HUES6 (cell line): ENCODE results near the gene ELMO3.

Experiments
- H3K27ac ChIP-seq: 2 replicates; pipeline ENCODE4 v1.7.0; 2013; ENCODE audit warnings: low read depth, mild to moderate bottlenecking, low read length, inconsistent platforms
- H3K27me3 ChIP-seq: 2 replicates; pipeline ENCODE4 v1.6.1; 2013; ENCODE audit warnings: low read length; ENCODE audit not compliant: control insufficient read depth, insufficient read depth
- H3K36me3 ChIP-seq: 2 replicates; pipeline ENCODE4 v1.6.1; 2013; ENCODE audit warnings: low read length; ENCODE audit not compliant: control insufficient read depth, insufficient read depth
- H3K4me1 ChIP-seq: 2 replicates; pipeline ENCODE4 v1.6.1; 2013; ENCODE audit warnings: low read length; ENCODE audit not compliant: control insufficient read depth, insufficient read depth
- H3K4me3 ChIP-seq: 2 replicates; pipeline ENCODE4 v1.5.1; 2013; ENCODE audit warnings: low read depth, low read length
- H3K9ac ChIP-seq: one replicate; pipeline ENCODE4 v1.6.1; 2013; ENCODE audit warnings: mild to moderate bottlenecking, low read length
- H3K9me3 ChIP-seq: 2 replicates; pipeline ENCODE4 v1.6.1; 2013; ENCODE audit warnings: low read depth, low read length; ENCODE audit not compliant: control insufficient read depth, insufficient read depth

ELMO3 gene

DNA sequence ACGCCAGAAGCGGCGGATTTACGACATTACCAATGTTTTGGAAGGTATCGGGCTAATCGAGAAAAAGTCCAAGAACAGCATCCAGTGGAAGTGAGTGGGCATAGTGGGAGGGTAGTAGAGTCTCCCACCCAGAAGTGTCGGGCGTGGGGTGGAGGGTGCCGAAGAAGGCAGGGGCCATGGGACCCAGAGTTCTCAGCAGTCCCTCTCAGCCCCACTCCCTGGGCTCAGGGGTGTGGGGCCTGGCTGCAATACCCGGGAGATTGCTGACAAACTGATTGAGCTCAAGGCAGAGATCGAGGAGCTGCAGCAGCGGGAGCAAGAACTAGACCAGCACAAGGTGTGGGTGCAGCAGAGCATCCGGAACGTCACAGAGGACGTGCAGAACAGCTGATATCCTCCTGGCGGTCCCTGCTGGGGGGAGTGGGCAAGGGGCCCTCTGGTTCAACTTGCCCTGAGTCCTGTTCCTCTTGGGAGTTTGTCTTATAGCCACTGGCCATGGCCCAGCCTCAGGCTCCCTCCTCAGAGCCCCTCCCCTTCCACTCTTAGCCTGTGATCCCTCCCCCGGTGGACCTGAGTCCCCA, 6.1 kb upstream of the ELMO3 start:
- Histone ChIP-seq H3K27me3 (no peaks in the 10 kb centered on the region), H3K36me3 (peaks cover 46% of the 10 kb centered on the region), H3K9ac (peak overlapping the region; percentile 90), H3K27ac (peak overlapping the region; percentile 82; the same call in 1 of the 2 replicates), H3K9me3 (no peaks in the 10 kb centered on the region), H3K4me3 (peak overlapping the region; percentile 100), H3K4me1 (peaks cover 7% of the 10 kb centered on the region; the same call in 1 of the 2 replicates)

DNA sequence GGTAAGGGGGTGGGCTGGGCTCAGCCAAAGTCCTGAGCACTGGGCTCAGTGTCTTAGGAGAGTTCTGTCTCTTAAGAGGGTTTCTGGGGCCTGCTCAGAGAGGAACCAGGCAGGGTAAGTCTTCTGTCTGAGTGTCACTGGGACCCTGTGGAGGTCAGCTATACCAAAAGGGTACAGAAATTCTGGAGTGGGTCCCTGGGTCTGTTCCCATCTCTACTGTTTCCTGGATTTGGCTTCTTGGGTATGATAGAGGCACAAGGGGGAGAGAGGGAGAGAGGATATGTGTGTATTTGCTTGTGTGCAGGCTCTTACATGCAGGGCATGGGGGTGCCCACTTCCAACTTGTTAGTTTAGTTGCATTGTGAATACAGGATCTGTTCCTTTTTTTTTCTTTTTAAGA, 5.4 kb upstream of the ELMO3 start:
- no peaks in the 10 kb centered on the region for H3K9me3 ChIP-seq
- no peaks in the 10 kb centered on the region for H3K27me3 ChIP-seq
- H3K9ac ChIP-seq = no peak overlapping the region
- peak overlapping the region; percentile 100; the same call in 1 of the 2 replicates for H3K4me3 ChIP-seq
- H3K36me3 ChIP-seq = peaks cover 50% of the 10 kb centered on the region
- H3K27ac ChIP-seq = no peak overlapping the region
- H3K4me1 ChIP-seq = peaks cover 9% of the 10 kb centered on the region; the same call in 1 of the 2 replicates

DNA sequence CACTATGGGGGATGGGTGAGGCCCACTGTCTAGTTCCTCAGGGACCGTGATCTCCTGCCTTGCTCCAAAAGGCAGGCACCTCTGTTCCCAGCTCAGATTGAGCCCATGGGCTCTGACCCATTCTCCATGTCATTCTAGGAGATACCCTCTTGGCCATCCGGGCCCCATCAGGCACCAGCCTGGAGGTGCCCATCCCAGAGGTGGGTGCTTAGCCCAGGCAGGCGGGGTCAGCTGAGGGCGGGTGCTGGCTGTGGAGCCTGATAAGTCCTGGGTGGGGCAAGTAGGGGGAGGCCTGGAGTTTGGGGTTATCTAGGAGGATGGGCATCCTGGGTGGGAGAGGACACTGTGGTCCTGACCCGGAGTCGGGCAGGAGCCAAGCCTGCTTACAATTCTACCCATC, 4.7 kb upstream of the ELMO3 start:
- Histone ChIP-seq H3K36me3 (peaks cover 50% of the 10 kb centered on the region), H3K9me3 (no peaks in the 10 kb centered on the region), H3K9ac (no peak overlapping the region), H3K27me3 (no peaks in the 10 kb centered on the region), H3K4me1 (peaks cover 11% of the 10 kb centered on the region; the same call in 1 of the 2 replicates), H3K4me3 (no peak overlapping the region), H3K27ac (no peak overlapping the region)

DNA sequence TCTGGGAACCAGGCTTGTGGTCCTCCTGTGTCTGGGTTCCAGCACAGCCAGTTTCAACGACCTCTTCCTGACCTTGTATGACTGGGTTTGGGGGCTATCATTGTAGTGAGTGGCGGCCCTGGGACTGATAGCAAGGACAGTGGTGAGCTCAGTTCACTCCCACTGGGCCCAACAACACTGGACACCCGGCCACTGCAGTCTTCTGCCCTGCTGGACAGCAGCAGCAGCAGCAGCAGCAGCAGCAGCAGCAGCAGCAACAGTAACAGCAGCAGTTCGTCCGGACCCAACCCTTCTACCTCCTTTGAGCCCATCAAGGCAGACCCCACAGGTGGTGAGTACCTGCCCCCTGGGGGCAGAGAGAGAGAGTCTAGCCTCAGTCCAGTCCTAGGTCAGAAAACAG, 3.3 kb upstream of the ELMO3 start:
- no peak overlapping the region for H3K27ac ChIP-seq
- H3K4me1 ChIP-seq = peaks cover 11% of the 10 kb centered on the region; the same call in 1 of the 2 replicates
- no peak overlapping the region for H3K9ac ChIP-seq
- no peaks in the 10 kb centered on the region for H3K27me3 ChIP-seq
- no peaks in the 10 kb centered on the region for H3K9me3 ChIP-seq
- peaks cover 50% of the 10 kb centered on the region for H3K36me3 ChIP-seq
- H3K4me3 ChIP-seq = no peak overlapping the region

DNA sequence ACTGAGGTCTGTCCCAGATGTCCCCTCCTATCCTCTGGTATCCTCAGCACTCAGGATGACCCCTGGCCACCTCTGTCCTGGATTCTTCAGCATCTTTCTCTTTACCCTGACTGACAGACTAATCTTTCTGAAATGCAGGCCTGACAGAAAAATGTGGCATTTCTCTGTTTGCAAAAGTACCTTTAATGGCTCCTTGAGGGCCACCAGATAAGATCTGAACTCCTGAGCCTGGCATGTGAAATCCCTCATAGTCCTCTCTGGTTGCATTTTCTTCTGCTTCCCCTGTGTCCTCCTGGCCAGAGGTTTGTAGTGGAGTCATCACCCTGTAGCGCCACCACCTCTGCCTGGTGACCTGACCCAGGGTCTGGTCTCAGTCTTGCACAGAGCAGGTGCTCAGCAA, 2.0 kb upstream of the ELMO3 start:
- Histone ChIP-seq H3K4me3 (no peak overlapping the region), H3K27ac (no peak overlapping the region)

DNA sequence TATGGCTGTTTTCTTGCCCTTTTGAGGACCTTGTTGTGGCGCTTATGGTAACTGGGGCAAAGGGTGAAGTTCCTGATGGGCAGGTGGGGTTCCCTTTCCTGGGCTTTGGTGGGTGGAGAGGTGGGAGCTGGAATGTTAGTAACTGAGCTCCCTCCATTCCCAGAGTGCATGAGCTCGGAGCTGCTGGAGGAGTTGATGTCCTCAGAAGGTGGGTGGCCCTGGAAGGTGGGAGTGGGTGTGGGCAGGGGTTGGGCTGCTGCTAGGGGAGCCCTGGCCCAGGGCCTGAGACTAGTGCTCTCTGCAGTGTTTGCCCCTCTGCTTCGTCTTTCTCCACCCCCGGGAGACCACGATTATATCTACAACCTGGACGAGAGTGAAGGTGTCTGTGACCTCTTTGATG, 1.2 kb upstream of the ELMO3 start:
- H3K9ac ChIP-seq = no peak overlapping the region
- H3K27ac ChIP-seq = no peak overlapping the region
- no peaks in the 10 kb centered on the region for H3K9me3 ChIP-seq
- H3K36me3 ChIP-seq = peaks cover 66% of the 10 kb centered on the region
- peaks cover 10% of the 10 kb centered on the region; the same call in 1 of the 2 replicates for H3K4me1 ChIP-seq
- no peak overlapping the region for H3K4me3 ChIP-seq
- no peaks in the 10 kb centered on the region for H3K27me3 ChIP-seq

More for the DNA sequence above, 2.0 kb upstream of the ELMO3 start:
- no peaks in the 10 kb centered on the region for H3K27me3 ChIP-seq
- peaks cover 58% of the 10 kb centered on the region for H3K36me3 ChIP-seq
- no peak overlapping the region for H3K9ac ChIP-seq
- H3K9me3 ChIP-seq = no peaks in the 10 kb centered on the region
- H3K4me1 ChIP-seq = peaks cover 11% of the 10 kb centered on the region; the same call in 1 of the 2 replicates

DNA sequence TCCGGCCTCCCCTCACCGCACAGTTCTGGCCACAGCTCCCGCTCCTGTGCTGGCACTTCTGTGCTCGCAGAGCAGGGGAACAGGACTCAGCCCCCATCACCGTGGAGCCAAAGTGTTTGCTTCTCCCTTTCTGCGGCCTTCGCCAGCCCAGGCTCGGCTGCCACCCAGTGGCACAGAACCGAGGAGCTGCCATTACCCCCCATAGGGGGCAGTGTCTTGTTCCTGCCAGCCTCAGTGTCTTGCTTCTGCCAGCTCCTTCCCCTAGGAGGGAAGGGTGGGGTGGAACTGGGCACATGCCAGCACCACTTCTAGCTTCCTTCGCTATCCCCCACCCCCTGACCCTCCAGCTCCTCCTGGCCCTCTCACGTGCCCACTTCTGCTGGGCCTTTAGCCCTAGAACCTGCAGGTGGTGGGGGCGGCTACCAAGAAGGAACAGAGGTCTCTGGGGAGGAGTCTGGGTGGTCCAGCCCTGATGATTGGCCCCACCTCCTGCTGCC, 645 bp upstream of the ELMO3 start:
- Histone ChIP-seq H3K4me1 (peaks cover 5% of the 10 kb centered on the region; the same call in 1 of the 2 replicates), H3K36me3 (peaks cover 70% of the 10 kb centered on the region), H3K9ac (no peak overlapping the region), H3K9me3 (no peaks in the 10 kb centered on the region), H3K27ac (no peak overlapping the region), H3K27me3 (no peaks in the 10 kb centered on the region), H3K4me3 (peak overlapping the region; percentile 92; the same call in 1 of the 2 replicates)

DNA sequence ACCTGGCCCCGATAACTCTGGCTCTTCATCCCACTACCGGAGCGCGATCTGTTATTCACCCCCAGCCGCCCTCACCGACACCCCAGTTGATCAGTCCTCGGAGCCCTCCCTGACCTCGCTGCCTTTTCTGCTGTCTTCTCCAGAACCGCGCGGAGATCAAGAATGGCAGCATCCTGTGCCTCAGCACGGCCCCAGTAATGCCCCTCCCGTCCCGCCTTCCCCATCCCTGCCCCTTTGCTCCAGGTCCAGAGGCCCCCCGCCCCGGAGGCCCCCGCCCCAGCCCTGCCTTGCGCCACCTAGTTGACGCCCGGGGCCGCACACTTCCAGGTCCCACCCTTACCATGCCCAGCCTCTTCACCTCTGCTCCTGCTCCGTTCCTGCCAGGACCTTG, 872 bp downstream of the ELMO3 start:
- Histone ChIP-seq H3K9ac (no peak overlapping the region), H3K27ac (no peak overlapping the region), H3K4me3 (peak overlapping the region; percentile 92), H3K36me3 (peaks cover 64% of the 10 kb centered on the region), H3K4me1 (peaks cover 4% of the 10 kb centered on the region; the same call in 1 of the 2 replicates), H3K27me3 (no peaks in the 10 kb centered on the region), H3K9me3 (no peaks in the 10 kb centered on the region)

DNA sequence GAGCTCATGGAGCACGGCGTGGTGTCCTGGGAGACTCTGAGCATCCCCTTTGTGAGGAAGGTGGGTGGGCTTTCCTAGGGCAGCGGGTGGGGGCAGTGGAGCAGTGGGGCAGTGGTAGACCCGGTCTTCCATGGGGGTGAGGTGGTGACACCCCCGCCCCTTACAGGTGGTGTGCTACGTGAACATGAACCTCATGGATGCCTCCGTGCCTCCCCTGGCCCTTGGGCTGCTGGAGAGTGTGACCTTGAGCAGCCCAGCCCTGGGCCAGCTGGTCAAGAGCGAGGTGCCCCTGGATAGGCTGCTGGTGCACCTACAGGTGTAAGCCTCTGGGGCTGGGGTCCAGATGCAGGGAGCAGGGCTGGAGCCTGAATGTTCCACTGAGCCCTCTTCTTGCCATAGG, 1.6 kb downstream of the ELMO3 start:
- no peak overlapping the region for H3K4me3 ChIP-seq
- no peak overlapping the region for H3K9ac ChIP-seq
- H3K36me3 ChIP-seq = peaks cover 57% of the 10 kb centered on the region
- peaks cover 4% of the 10 kb centered on the region; the same call in 1 of the 2 replicates for H3K4me1 ChIP-seq
- H3K9me3 ChIP-seq = no peaks in the 10 kb centered on the region
- H3K27me3 ChIP-seq = no peaks in the 10 kb centered on the region
- H3K27ac ChIP-seq = no peak overlapping the region

DNA sequence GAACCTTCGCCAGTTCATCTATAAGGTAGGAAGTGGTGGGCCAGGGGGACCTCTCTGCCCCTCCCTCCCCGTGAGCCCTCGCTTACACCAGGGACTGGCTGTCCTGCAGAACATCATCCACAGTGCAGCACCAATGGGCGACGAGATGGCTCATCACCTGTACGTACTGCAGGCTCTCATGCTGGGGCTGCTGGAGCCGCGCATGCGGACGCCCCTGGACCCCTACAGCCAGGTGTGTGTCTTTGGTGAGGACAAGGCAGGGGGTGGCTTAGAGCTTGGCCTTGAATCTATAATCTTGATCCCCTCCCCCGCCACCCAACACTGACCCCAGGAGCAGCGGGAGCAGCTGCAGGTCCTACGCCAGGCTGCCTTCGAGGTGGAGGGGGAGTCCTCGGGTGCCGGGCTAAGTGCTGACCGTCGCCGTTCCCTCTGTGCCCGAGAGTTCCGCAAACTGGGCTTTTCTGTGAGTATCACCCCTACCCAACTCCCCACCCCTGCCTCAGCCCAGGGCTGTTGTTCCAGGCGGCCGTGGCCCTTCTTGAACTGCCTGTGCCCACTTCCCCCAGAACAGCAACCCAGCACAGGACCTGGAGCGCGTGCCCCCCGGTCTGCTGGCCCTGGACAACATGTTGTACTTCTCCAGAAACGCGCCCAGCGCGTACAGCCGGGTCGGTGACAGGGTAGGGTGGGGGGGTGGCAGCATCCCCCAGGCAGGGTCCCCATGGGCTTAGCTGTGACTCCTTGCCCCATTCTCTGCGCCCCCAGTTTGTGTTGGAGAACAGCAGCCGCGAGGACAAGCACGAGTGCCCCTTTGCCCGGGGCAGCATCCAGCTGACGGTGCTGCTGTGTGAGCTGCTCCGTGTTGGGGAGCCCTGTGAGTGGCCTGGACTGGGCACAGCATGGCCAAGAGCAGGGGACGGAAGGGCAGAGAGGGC, 2.7 kb downstream of the ELMO3 start:
- Histone ChIP-seq H3K9me3 (no peaks in the 10 kb centered on the region), H3K9ac (no peak overlapping the region), H3K36me3 (peaks cover 45% of the 10 kb centered on the region), H3K4me3 (no peak overlapping the region), H3K27me3 (no peaks in the 10 kb centered on the region), H3K27ac (no peak overlapping the region), H3K4me1 (peaks cover 8% of the 10 kb centered on the region; the same call in 1 of the 2 replicates)

DNA sequence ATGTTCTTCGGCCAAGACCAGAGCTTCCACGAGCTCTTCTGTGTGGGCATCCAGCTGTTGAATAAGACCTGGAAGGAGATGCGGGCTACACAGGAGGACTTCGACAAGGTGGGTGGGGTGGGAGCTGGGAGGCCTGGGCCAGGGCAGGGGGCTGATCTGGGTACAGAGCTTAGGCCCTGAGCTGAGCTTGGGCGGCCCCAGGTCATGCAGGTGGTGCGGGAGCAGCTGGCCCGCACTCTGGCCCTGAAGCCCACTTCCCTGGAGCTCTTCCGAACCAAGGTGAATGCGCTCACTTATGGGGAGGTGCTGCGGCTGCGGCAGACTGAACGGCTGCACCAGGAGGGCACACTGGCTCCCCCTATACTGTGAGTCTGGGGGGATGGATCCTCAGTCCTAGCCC, 3.5 kb downstream of the ELMO3 start:
- H3K27ac ChIP-seq = no peak overlapping the region
- H3K4me3 ChIP-seq = no peak overlapping the region
- peaks cover 15% of the 10 kb centered on the region for H3K4me1 ChIP-seq
- no peak overlapping the region for H3K9ac ChIP-seq
- peaks cover 38% of the 10 kb centered on the region for H3K36me3 ChIP-seq
- H3K9me3 ChIP-seq = no peaks in the 10 kb centered on the region
- H3K27me3 ChIP-seq = no peaks in the 10 kb centered on the region
